ENCODE results near the gene SFRP5.

The SFRP5 gene

GRCh38 chr10:97811958-97812357 lies 40.2 kb upstream of the SFRP5 start:
- no peak for TF ChIP-seq CTCF (IDR thresholded peaks at IDR 0.05; ENCODE audit: low read depth, low read length)
- DNase-seq (ENCODE audit: extremely low read depth, low read depth), result no peak

DNA sequence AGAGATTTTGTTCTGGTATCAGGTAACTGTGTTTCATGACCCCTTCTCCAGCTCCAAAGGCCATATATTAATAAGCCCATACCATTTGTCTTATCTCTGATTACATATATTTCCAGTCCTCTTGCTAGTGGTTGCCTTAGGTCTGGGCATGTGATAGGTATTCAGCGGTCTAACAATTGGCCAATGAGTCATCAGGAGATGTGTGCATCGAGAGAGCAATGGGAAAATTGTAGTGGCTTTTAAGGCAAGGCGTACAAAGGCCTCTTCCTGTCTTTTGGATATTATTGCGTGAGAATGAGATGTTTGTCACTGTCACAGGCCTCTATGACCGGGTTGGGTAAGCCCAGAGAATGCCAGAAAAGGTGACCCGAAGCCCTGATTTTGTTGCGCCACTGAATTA lies 38.6 kb upstream of the SFRP5 start:
- DNase-seq (ENCODE audit: extremely low read depth, low read depth), result no peak
- no peak for TF ChIP-seq CTCF (IDR thresholded peaks at IDR 0.05; ENCODE audit: low read depth, low read length)

- no peak for TF ChIP-seq CTCF (IDR thresholded peaks at IDR 0.05; ENCODE audit: low read depth, low read length)
- DNase-seq (ENCODE audit: extremely low read depth, low read depth), result no peak
These were observed 34.1 kb upstream of the SFRP5 start for GRCh38 chr10:97805949-97806348.

DNA sequence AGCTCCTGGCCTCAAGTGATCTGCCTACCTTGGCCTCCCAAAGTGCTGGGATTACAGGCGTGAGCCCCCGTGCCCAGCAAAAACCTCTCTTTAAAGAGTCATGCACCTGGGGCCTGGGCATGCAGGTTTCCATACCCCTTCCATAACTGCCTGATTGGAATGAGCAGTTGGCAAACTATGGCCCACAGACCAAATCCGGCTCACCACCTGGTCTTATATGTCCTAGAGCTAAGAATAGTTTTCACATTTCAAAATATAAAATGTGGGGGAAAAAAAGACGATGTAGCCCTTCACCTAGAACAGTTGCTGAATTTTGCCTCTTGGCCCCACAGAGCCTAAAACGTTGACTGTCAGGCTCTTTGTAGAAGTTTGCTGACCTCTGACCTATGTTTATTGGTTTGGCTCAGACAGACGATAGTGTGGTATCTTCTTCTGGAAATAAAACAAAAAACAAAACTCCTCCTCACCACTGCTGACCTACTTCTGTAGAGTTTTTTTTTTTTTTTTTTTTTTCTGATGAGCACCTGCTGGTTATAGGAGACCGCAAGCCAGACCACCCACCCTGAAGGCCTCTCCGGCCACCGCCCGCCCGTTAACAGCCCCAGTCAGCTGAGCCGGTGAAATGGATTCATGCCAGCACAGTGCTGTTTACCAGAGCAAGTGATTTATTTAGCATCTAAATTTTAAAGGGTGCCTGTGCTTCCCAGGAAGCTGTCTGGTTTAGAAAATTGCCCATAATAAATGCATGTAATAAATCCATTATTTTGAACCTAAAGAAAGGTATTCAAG lies 33.5 kb upstream of the SFRP5 start:
- no peak for TF ChIP-seq CTCF (IDR thresholded peaks at IDR 0.05; ENCODE audit: low read depth, low read length)
- no peak for DNase-seq (ENCODE audit: extremely low read depth, low read depth)

- no peak for TF ChIP-seq CTCF (IDR thresholded peaks at IDR 0.05; ENCODE audit: low read depth, low read length)
- DNase-seq (ENCODE audit: extremely low read depth, low read depth), result no peak
These were observed 29.6 kb upstream of the SFRP5 start for GRCh38 chr10:97801422-97801821.

DNA sequence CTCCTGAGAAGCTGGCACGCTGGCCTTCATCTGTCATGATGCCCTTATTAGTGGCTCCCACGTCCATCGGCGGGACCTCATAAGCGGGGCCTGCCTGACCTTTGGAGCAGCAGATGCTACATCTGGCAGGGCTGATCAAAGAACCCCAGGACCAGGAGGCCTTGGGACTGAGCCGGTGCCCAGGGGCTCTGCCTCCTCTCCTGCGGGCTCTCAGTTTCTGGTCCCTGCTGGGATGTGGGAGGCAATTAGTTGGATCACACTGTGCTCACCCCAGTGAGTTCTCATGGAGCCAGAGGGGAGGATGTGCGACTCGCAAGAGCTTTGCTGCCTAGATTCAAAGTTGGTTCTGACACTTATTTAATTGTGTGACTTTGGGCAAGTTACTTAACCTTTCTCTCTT lies 28.7 kb upstream of the SFRP5 start:
- no peak for TF ChIP-seq CTCF (IDR thresholded peaks at IDR 0.05; ENCODE audit: low read depth, low read length)

GRCh38 chr10:97798958-97799610 lies 27.3 kb upstream of the SFRP5 start:
- no peak for DNase-seq (ENCODE audit: extremely low read depth, low read depth)
- no peak for TF ChIP-seq CTCF (IDR thresholded peaks at IDR 0.05; ENCODE audit: low read depth, low read length)

More for the DNA sequence above, 28.7 kb upstream of the SFRP5 start:
- DNase-seq (ENCODE audit: extremely low read depth, low read depth), result no peak

All from AG09319 (cell line).